ENCODE results near the gene HOXA13. TPM values are rescaled to one million over a fixed set of nuclear protein-coding genes. Genes with fewer than 3 reads are reported as not detected.
A peak's percentile ranks its signal among the peaks of the same experiment; 100 is the strongest.

HOXA13 gene
- polyA plus RNA-seq, 1 of the 3 experiments (the other 2 are of a cell fraction): not detected

DNA sequence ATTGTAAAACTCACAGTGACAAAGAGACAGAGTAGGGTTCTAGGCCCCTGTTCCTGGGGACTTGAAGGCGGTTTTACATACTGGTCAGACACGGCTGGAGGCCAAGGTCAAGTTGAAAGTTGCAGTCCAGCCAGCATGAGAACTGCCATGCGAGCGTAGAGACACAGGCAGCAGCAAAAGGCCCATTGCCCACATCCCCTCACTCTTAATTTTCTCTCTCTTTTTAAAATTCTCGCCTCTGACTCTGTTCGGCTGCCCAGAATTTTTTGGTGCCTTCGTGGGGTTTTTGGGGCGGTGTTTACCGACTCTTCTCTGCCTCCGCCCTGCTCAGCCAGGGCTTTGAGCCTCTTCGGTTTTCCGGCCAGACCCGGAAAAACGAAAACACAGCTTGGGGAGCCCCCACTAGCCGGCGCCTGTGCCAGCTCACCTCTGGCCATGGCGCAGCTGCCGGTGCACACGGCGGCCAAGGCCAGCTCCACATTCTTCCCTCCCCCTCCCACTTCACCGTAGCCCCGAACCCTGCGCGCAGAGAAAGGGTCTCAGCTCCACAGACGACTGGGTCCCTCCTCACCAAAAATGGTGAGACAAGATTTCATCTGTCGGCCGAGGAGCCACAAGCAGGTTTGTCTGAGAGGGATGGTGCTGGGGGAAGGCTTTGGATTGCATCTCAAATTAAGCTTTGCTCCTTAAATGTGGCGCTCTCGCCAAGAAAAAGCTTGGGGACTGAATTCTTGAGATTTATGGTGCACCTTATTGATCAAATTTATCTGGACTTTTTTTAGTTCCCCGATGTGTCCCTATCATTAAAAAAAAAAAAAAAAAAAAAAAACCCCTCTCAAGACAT, 2.3 kb upstream of the HOXA13 start:
- H3K4me1 ChIP-seq (ENCODE audit: control insufficient read depth in 1 of 2, insufficient read depth in 2 of 2, low read depth in 1 of 2, low read length in 1 of 2): peaks cover 0 to 7% of the 10 kb centered on the region in 2 experiments; a peak in 1 of 4 replicates
- no peaks in the 10 kb centered on the region for H3F3A ChIP-seq (replicated peaks; ENCODE audit: insufficient read depth)
- TF ChIP-seq FOXJ3 (CRISPR knock-in tag; IDR thresholded peaks at IDR 0.05) (no peak), NFIC (IDR thresholded peaks at IDR 0.05; ENCODE audit: borderline replicate concordance) (no peak), POLR2AphosphoS5 (IDR thresholded peaks at IDR 0.05; ENCODE audit: low read depth, low read length) (no peak), EZH2phosphoT487 (IDR thresholded peaks at IDR 0.05; ENCODE audit: borderline replicate concordance, low read depth) (no peak; the same call in 1 of the 2 replicates), SIN3A (IDR thresholded peaks at IDR 0.05; ENCODE audit: borderline replicate concordance, low read depth, low read length) (no peak), MXI1 (IDR thresholded peaks at IDR 0.05; ENCODE audit: low read depth, low read length) (no peak), RXRA (IDR thresholded peaks at IDR 0.05; ENCODE audit: borderline replicate concordance, low read depth) (no peak)
- TF ChIP-seq, protein P1, sequence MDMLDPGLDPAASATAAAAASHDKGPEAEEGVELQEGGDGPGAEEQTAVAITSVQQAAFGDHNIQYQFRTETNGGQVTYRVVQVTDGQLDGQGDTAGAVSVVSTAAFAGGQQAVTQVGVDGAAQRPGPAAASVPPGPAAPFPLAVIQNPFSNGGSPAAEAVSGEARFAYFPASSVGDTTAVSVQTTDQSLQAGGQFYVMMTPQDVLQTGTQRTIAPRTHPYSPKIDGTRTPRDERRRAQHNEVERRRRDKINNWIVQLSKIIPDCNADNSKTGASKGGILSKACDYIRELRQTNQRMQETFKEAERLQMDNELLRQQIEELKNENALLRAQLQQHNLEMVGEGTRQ (IDR thresholded peaks at IDR 0.05; ENCODE audit: borderline replicate concordance, low read depth, low read length): no peak
- peaks cover 6% of the 10 kb centered on the region; the same call in 1 of the 2 replicates for H4K20me1 ChIP-seq (ENCODE audit: insufficient read depth)
- no peak for DNase-seq
- peaks cover 93% of the 10 kb centered on the region for H3K27me3 ChIP-seq (ENCODE audit: insufficient read depth)
- no peaks in the 10 kb centered on the region for H3K9me2 ChIP-seq
- no peak overlapping the region for H3K4me2 ChIP-seq
- H3K9me3 ChIP-seq: no peaks in the 10 kb centered on the region
- no peaks in the 10 kb centered on the region for H3K36me3 ChIP-seq (replicated peaks in 1 of 2; ENCODE audit: control insufficient read depth in 1 of 2, insufficient read depth in 2 of 2, low read length in 1 of 2)
- CTCF ChIA-PET: interaction anchor here (0.6 to 7.3 kb wide), 17 partner anchors 8 to 894 kb away, joined by 3 to 44 read pairs (median 4); no protein-coding TSS in a partner anchor
- H3K79me2 ChIP-seq (ENCODE audit: insufficient read depth): no peaks in the 10 kb centered on the region
- H2AFZ ChIP-seq (ENCODE audit: low read depth): no peak overlapping the region
- no peak overlapping the region for H3K9ac ChIP-seq
- POLR2A ChIA-PET: no interaction called here
- no peak overlapping the region for H3K4me3 ChIP-seq (ENCODE audit: low read depth in 2 of 2, low read length in 1 of 2)
- WGBS (ENCODE audit: low lambda C conversion rate): 18% methylated on average over 29 of the region's 30 CpGs
- H3K27ac ChIP-seq (ENCODE audit: low read depth in 2 of 2, low read length in 1 of 2): no peak overlapping the region

DNA sequence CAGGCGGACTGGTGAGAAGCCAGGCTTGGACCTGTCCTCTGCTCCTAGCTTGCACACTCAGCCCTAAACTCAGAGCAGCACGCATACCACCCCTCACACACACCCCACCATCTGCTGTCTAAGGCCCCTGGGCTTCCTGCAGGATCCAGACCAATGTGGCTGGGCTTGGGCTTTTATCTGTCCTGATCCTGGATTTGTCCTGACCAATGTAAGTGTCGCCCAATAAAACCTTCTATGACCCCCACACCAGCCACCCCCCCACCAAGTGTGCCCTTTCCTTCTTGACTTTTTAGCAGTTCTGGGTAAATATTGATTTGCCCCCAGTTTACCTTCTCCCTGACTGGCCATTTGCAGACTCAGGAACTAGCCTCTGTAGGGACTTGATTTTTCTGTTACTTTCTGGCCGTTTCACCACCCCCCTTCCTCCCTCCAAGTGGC, 1.7 kb upstream of the HOXA13 start:
- Histone ChIP-seq H3K36me3 (replicated peaks in 1 of 2; ENCODE audit: control insufficient read depth in 1 of 2, insufficient read depth in 2 of 2, low read length in 1 of 2) (no peaks in the 10 kb centered on the region), H3K79me2 (ENCODE audit: insufficient read depth) (no peaks in the 10 kb centered on the region), H3K9ac (no peak overlapping the region), H3K9me2 (no peaks in the 10 kb centered on the region), H3K4me1 (ENCODE audit: control insufficient read depth in 1 of 2, insufficient read depth in 2 of 2, low read depth in 1 of 2, low read length in 1 of 2) (peaks cover 0 to 7% of the 10 kb centered on the region in 2 experiments; a peak in 1 of 4 replicates), H2AFZ (ENCODE audit: low read depth) (no peak overlapping the region), H3K4me2 (peak overlapping the region; percentile 51), H3F3A (replicated peaks; ENCODE audit: insufficient read depth) (peaks cover 3% of the 10 kb centered on the region), H4K20me1 (ENCODE audit: insufficient read depth) (peaks cover 6% of the 10 kb centered on the region; the same call in 1 of the 2 replicates), H3K9me3 (no peaks in the 10 kb centered on the region), H3K27ac (ENCODE audit: low read depth in 2 of 2, low read length in 1 of 2) (no peak overlapping the region), H3K4me3 (ENCODE audit: low read depth in 2 of 2, low read length in 1 of 2) (peak overlapping the region in 1 of 2 experiments; percentile 7; a peak in 1 of 4 replicates), H3K27me3 (ENCODE audit: insufficient read depth) (peaks cover 89% of the 10 kb centered on the region)
- ChIA-PET POLR2A (no interaction called here), CTCF (interaction anchor here (0.9 to 5.2 kb wide), 8 partner anchors 8 to 860 kb away, joined by 3 to 44 read pairs (median 4); no protein-coding TSS in a partner anchor)
- 13% methylated on average over 4 of the region's 4 CpGs for WGBS (ENCODE audit: low lambda C conversion rate)
- TF ChIP-seq SMC3 (IDR thresholded peaks at IDR 0.05; ENCODE audit: low read depth, low read length) (no peak), NFIC (IDR thresholded peaks at IDR 0.05; ENCODE audit: borderline replicate concordance) (no peak), RCOR1 (IDR thresholded peaks at IDR 0.05; ENCODE audit: low read length) (no peak), FOSL2 (IDR thresholded peaks at IDR 0.05; ENCODE audit: borderline replicate concordance, low read depth) (no peak)
- TF ChIP-seq, protein P1 (IDR thresholded peaks at IDR 0.05; ENCODE audit: borderline replicate concordance, low read depth, low read length): no peak
- TF ChIP-seq, protein P2, sequence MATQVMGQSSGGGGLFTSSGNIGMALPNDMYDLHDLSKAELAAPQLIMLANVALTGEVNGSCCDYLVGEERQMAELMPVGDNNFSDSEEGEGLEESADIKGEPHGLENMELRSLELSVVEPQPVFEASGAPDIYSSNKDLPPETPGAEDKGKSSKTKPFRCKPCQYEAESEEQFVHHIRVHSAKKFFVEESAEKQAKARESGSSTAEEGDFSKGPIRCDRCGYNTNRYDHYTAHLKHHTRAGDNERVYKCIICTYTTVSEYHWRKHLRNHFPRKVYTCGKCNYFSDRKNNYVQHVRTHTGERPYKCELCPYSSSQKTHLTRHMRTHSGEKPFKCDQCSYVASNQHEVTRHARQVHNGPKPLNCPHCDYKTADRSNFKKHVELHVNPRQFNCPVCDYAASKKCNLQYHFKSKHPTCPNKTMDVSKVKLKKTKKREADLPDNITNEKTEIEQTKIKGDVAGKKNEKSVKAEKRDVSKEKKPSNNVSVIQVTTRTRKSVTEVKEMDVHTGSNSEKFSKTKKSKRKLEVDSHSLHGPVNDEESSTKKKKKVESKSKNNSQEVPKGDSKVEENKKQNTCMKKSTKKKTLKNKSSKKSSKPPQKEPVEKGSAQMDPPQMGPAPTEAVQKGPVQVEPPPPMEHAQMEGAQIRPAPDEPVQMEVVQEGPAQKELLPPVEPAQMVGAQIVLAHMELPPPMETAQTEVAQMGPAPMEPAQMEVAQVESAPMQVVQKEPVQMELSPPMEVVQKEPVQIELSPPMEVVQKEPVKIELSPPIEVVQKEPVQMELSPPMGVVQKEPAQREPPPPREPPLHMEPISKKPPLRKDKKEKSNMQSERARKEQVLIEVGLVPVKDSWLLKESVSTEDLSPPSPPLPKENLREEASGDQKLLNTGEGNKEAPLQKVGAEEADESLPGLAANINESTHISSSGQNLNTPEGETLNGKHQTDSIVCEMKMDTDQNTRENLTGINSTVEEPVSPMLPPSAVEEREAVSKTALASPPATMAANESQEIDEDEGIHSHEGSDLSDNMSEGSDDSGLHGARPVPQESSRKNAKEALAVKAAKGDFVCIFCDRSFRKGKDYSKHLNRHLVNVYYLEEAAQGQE (IDR thresholded peaks at IDR 0.05; ENCODE audit: low read depth, low read length): no peak
- no peak for DNase-seq

Data from SK-N-SH (cell line).